ENCODE data around the gene CYFIP2. TPM values are rescaled to one million over a fixed set of nuclear protein-coding genes. Genes with fewer than 3 reads are reported as not detected.
A peak's percentile ranks its signal among the peaks of the same experiment; 100 is the strongest.

CYFIP2 gene
- total RNA-seq, 1 donor from 2014 or later, result 96.8 TPM

DNA sequence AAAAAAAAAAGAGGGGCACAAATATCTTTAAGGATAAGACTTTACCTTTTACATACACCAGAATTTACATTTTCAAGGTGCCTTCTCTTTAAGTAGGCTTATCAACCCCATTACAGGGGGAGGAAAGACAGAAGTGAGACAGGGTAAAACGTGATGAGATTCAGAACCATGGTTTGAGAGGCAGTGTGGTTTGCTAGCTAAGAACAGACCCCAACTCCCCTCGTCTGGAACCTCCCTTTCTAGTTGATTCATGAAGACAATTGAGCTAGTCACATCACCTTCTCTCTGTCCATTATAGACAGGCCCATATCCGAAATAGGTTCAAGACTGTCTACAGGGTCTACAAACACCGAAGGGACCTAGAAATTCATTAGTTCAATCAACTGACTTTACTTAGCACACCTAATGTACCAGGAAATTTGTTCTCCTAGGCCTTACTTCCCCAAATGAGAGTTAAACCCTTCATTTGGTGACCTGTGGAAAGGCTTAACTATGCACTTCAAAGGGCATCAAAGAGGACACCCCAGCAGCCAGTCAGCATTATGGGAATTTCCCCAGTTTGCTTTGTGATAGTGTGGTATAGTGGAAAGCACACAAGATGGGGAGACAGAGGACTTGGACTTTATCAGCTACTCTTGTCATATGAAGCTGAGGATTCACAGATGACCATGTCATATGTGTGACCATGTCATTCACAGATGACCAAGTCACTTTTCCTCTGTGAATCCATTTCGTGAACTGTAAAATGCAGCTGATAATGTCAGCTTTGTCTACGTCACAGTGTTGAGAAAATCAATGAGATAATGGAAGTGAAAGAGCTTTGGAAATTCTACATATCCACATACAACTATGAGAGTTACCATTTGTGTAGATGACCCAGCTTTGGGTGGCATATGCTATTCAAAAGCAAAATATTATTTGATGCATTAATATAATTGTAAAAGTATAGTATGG is 40.2 kb upstream of the CYFIP2 start:
- TF ChIP-seq CTCF (IDR thresholded peaks at IDR 0.05; ENCODE audit: insufficient read depth, low read depth, low read length), result no peak
- no peak for TF ChIP-seq EZH2 (IDR thresholded peaks at IDR 0.05; ENCODE audit: insufficient read depth, low read length)
- DNase-seq (ENCODE audit: low read depth) (no peak), FAIRE-seq (no peak)
- Histone ChIP-seq H3K9ac (ENCODE audit: low read length) (no peak overlapping the region), H3K9me3 (ENCODE audit: insufficient read depth, low read depth, low read length) (no peaks in the 10 kb centered on the region), H3K4me3 (ENCODE audit: insufficient read depth, low read depth, low read length) (no peak overlapping the region), H3K36me3 (ENCODE audit: insufficient read depth, low read length) (no peaks in the 10 kb centered on the region), H3K4me1 (ENCODE audit: insufficient read depth, low read length) (peaks cover 7% of the 10 kb centered on the region), H3K79me2 (ENCODE audit: insufficient read depth, low read length) (no peaks in the 10 kb centered on the region), H3K27me3 (ENCODE audit: insufficient read depth, low read length) (no peaks in the 10 kb centered on the region), H2AFZ (ENCODE audit: low read depth, low read length) (no peak overlapping the region), H3K27ac (ENCODE audit: low read depth, low read length) (no peak overlapping the region), H4K20me1 (ENCODE audit: insufficient read depth, low read length) (no peaks in the 10 kb centered on the region), H3K4me2 (ENCODE audit: low read length) (no peak overlapping the region)
- peaks cover 16% of the 10 kb centered on the region for H3K4me1 Mint-ChIP-seq (ENCODE audit: low read depth, unreplicated experiment)
- no peak overlapping the region for H3K4me3 Mint-ChIP-seq (ENCODE audit: unreplicated experiment)
- H3K27ac Mint-ChIP-seq (ENCODE audit: unreplicated experiment), result no peak overlapping the region
- H3K36me3 Mint-ChIP-seq (ENCODE audit: low read depth, unreplicated experiment), result no peaks in the 10 kb centered on the region
- H3K27me3 Mint-ChIP-seq (ENCODE audit: low read depth, unreplicated experiment), result no peaks in the 10 kb centered on the region
- no peaks in the 10 kb centered on the region for H3K9me3 Mint-ChIP-seq (ENCODE audit: unreplicated experiment)

GRCh38 chr5:157230610-157231009 is 35.3 kb upstream of the CYFIP2 start:
- no peak overlapping the region for H3K4me2 ChIP-seq (ENCODE audit: low read length)
- no peaks in the 10 kb centered on the region for H3K36me3 ChIP-seq (ENCODE audit: insufficient read depth, low read length)
- no peak overlapping the region for H3K4me3 Mint-ChIP-seq (ENCODE audit: unreplicated experiment)
- no peak overlapping the region for H3K27ac Mint-ChIP-seq (ENCODE audit: unreplicated experiment)
- no peaks in the 10 kb centered on the region for H3K4me1 ChIP-seq (ENCODE audit: insufficient read depth, low read length)
- H3K27me3 ChIP-seq (ENCODE audit: insufficient read depth, low read length), result no peaks in the 10 kb centered on the region
- H2AFZ ChIP-seq (ENCODE audit: low read depth, low read length), result no peak overlapping the region
- H3K4me1 Mint-ChIP-seq (ENCODE audit: low read depth, unreplicated experiment), result peaks cover 11% of the 10 kb centered on the region
- H3K9ac ChIP-seq (ENCODE audit: low read length), result no peak overlapping the region
- H3K36me3 Mint-ChIP-seq (ENCODE audit: low read depth, unreplicated experiment), result no peaks in the 10 kb centered on the region
- H3K27me3 Mint-ChIP-seq (ENCODE audit: low read depth, unreplicated experiment), result no peaks in the 10 kb centered on the region
- no peak for FAIRE-seq
- no peaks in the 10 kb centered on the region for H3K9me3 Mint-ChIP-seq (ENCODE audit: unreplicated experiment)
- no peaks in the 10 kb centered on the region for H3K9me3 ChIP-seq (ENCODE audit: insufficient read depth, low read depth, low read length)
- no peak overlapping the region for H3K4me3 ChIP-seq (ENCODE audit: insufficient read depth, low read depth, low read length)
- H4K20me1 ChIP-seq (ENCODE audit: insufficient read depth, low read length), result no peaks in the 10 kb centered on the region
- no peaks in the 10 kb centered on the region for H3K79me2 ChIP-seq (ENCODE audit: insufficient read depth, low read length)
- TF ChIP-seq CTCF (IDR thresholded peaks at IDR 0.05; ENCODE audit: insufficient read depth, low read depth, low read length) (no peak), EZH2 (IDR thresholded peaks at IDR 0.05; ENCODE audit: insufficient read depth, low read length) (no peak)
- no peak for DNase-seq (ENCODE audit: low read depth)
- no peak overlapping the region for H3K27ac ChIP-seq (ENCODE audit: low read depth, low read length)

GRCh38 chr5:157232706-157233105 is 33.2 kb upstream of the CYFIP2 start:
- no peaks in the 10 kb centered on the region for H4K20me1 ChIP-seq (ENCODE audit: insufficient read depth, low read length)
- no peak for DNase-seq (ENCODE audit: low read depth)
- no peak for TF ChIP-seq EZH2 (IDR thresholded peaks at IDR 0.05; ENCODE audit: insufficient read depth, low read length)
- no peak for TF ChIP-seq CTCF (IDR thresholded peaks at IDR 0.05; ENCODE audit: insufficient read depth, low read depth, low read length)
- no peak overlapping the region for H3K9ac ChIP-seq (ENCODE audit: low read length)
- H3K79me2 ChIP-seq (ENCODE audit: insufficient read depth, low read length), result no peaks in the 10 kb centered on the region
- H3K4me2 ChIP-seq (ENCODE audit: low read length), result no peak overlapping the region
- no peaks in the 10 kb centered on the region for H3K9me3 ChIP-seq (ENCODE audit: insufficient read depth, low read depth, low read length)
- Mint-ChIP-seq H3K4me1 (ENCODE audit: low read depth, unreplicated experiment) (peaks cover 11% of the 10 kb centered on the region), H3K36me3 (ENCODE audit: low read depth, unreplicated experiment) (no peaks in the 10 kb centered on the region), H3K9me3 (ENCODE audit: unreplicated experiment) (no peaks in the 10 kb centered on the region), H3K4me3 (ENCODE audit: unreplicated experiment) (peak overlapping the region; percentile 24), H3K27me3 (ENCODE audit: low read depth, unreplicated experiment) (peaks cover 3% of the 10 kb centered on the region), H3K27ac (ENCODE audit: unreplicated experiment) (no peak overlapping the region)
- FAIRE-seq, result no peak
- no peak overlapping the region for H3K27ac ChIP-seq (ENCODE audit: low read depth, low read length)
- no peaks in the 10 kb centered on the region for H3K36me3 ChIP-seq (ENCODE audit: insufficient read depth, low read length)
- H2AFZ ChIP-seq (ENCODE audit: low read depth, low read length), result no peak overlapping the region
- H3K4me1 ChIP-seq (ENCODE audit: insufficient read depth, low read length), result no peaks in the 10 kb centered on the region
- H3K4me3 ChIP-seq (ENCODE audit: insufficient read depth, low read depth, low read length), result no peak overlapping the region
- no peaks in the 10 kb centered on the region for H3K27me3 ChIP-seq (ENCODE audit: insufficient read depth, low read length)
